Cardiac septum (tissue), 1 donor: ENCODE data around the gene MS4A4E. TPM values are rescaled to one million over a fixed set of nuclear protein-coding genes. Genes with fewer than 3 reads are reported as not detected.

Experiments
- microRNA-seq: library from miRNA; unstranded; fragments of <30 nt; microRNA quantifications from one replicate; pipeline ENCODE4 v1.2.0, GENCODE V29; 2020
- total RNA-seq: library from RNA; stranded (reverse); fragmentation: NEBNext Ultra II Directional; extraction: Animal tissue kit (Norgen Biotek cat#: 25700); gene quantifications from one replicate; pipeline ENCODE4 v1.2.1, GENCODE V29; 2021
- donor health status: DM: no; HTN: no; CAD: no.

The MS4A4E gene
- total RNA-seq, 1 donor from 2014 or later, result 0.62 TPM

Small RNA genes within 50 kb of the gene (microRNA-seq; reads per million reads assigned to microRNA genes)
- gene MIR6503, result 1.3 reads per million

Other genes with a start within 250 kb of the MS4A4E start
- gene OOSP4B, start 226.0 kb downstream of the MS4A4E start, total RNA-seq, result not detected
- not detected for gene OOSP2, start 202.7 kb downstream of the MS4A4E start, total RNA-seq
- gene MS4A3, start 186.5 kb downstream of the MS4A4E start, total RNA-seq, result 0.57 TPM
- 0.67 TPM for gene MS4A2, start 154.5 kb downstream of the MS4A4E start, total RNA-seq
- gene MS4A6A, start 60.1 kb downstream of the MS4A4E start, total RNA-seq, result 22.2 TPM
- 8.8 TPM for gene MS4A4A, start 37.5 kb upstream of the MS4A4E start, total RNA-seq
- gene MS4A6E, start 84.1 kb upstream of the MS4A4E start, total RNA-seq, result not detected
- 8.2 TPM for gene MS4A7, start 135.4 kb upstream of the MS4A4E start, total RNA-seq
- 0.51 TPM for gene MS4A14, start 153.3 kb upstream of the MS4A4E start, total RNA-seq
- not detected for gene MS4A5, start 186.4 kb upstream of the MS4A4E start, total RNA-seq
- gene MS4A1, start 212.7 kb upstream of the MS4A4E start, total RNA-seq, result not detected
- gene MS4A12, start 249.6 kb upstream of the MS4A4E start, total RNA-seq, result not detected